HEK293T (cell line): ENCODE measurements around the gene UQCR11.

ENCODE experiments used
- CTCF ChIA-PET: fragments of 350-600 bp; formaldehyde crosslinking; extraction: SDS; loops from one replicate; lab custom pipeline; 2021; ENCODE audit warnings: antibody characterized with exemption, inconsistent platforms; lab: Yijun Ruan, JAX
- POLR2A ChIA-PET: fragments of 350-600 bp; formaldehyde crosslinking; extraction: SDS; loops from one replicate; lab custom pipeline; 2020; ENCODE audit warnings: antibody characterized with exemption, inconsistent platforms; lab: Yijun Ruan, JAX
- DNase-seq: peaks from one replicate; pipeline ENCODE4 v3.0.0; 2012; ENCODE audit warnings: mixed read lengths; ENCODE audit errors: extremely low spot score
- ARNT ChIP-seq: fragments of 450-650 bp; IDR thresholded peaks from 2 replicates; pipeline ENCODE4 v1.6.1; 2017; ENCODE audit warnings: mild to moderate bottlenecking
- BHLHE40 ChIP-seq: fragments of 450-650 bp; IDR thresholded peaks from 2 replicates; pipeline ENCODE4 v1.6.1; 2016; ENCODE audit warnings: mild to moderate bottlenecking, moderate library complexity, borderline replicate concordance
- CTBP1 ChIP-seq: fragments of 450-650 bp; IDR thresholded peaks from 2 replicates; pipeline ENCODE4 v1.6.1; 2016; ENCODE audit warnings: borderline replicate concordance
- ELF4 ChIP-seq: fragments of 450-650 bp; IDR thresholded peaks from 2 replicates; pipeline ENCODE4 v1.6.1; 2017; ENCODE audit warnings: antibody characterized with exemption
- FOXA1 ChIP-seq: fragments of 450-650 bp; IDR thresholded peaks from 2 replicates; pipeline ENCODE4 v1.6.1; 2016; ENCODE audit warnings: mild to moderate bottlenecking
- FOXK2 ChIP-seq: fragments of 450-650 bp; IDR thresholded peaks from 2 replicates; pipeline ENCODE4 v1.6.1; 2016; ENCODE audit warnings: mild to moderate bottlenecking
- FOXM1 ChIP-seq: fragments of 450-650 bp; IDR thresholded peaks from 2 replicates; pipeline ENCODE4 v1.6.1; 2017; ENCODE audit warnings: mild to moderate bottlenecking, borderline replicate concordance
- HDGF ChIP-seq: fragments of 450-650 bp; IDR thresholded peaks from 2 replicates; pipeline ENCODE4 v1.6.1; 2017; ENCODE audit warnings: antibody characterized with exemption, borderline replicate concordance
- L3MBTL2 ChIP-seq: fragments of 450-650 bp; conservative IDR thresholded peaks from 2 replicates; pipeline ENCODE4 v1.6.1; 2016; ENCODE audit warnings: mild to moderate bottlenecking
- LEF1 ChIP-seq: fragments of 450-650 bp; IDR thresholded peaks from 2 replicates; pipeline ENCODE4 v1.6.1; 2017; ENCODE audit warnings: mild to moderate bottlenecking, borderline replicate concordance
- NFRKB ChIP-seq: fragments of 450-650 bp; IDR thresholded peaks from 2 replicates; pipeline ENCODE4 v1.6.1; 2016; ENCODE audit warnings: mild to moderate bottlenecking, moderate library complexity
- PKNOX1 ChIP-seq: fragments of 450-650 bp; IDR thresholded peaks from 2 replicates; pipeline ENCODE4 v1.6.1; 2016
- SP1 ChIP-seq: fragments of 450-650 bp; IDR thresholded peaks from 2 replicates; pipeline ENCODE4 v1.6.1; 2017
- SUZ12 ChIP-seq: fragments of 450-650 bp; IDR thresholded peaks from 2 replicates; pipeline ENCODE4 v1.6.1; 2016; ENCODE audit warnings: mild to moderate bottlenecking
- TARDBP ChIP-seq: fragments of 450-650 bp; IDR thresholded peaks from 2 replicates; pipeline ENCODE4 v1.6.1; 2016
- ZNF384 ChIP-seq: fragments of 450-650 bp; IDR thresholded peaks from 2 replicates; pipeline ENCODE4 v1.6.1; 2016

Gene UQCR11

GRCh38 chr19:1568320-1569019, 36.8 kb downstream of the UQCR11 start, which contains the start of gene MEX3D:
MEX3D (minus strand) TSS chr19:1568325; CDS start chr19:1568058, 267 bp downstream.
- TF ChIP-seq SP1 (no peak), L3MBTL2 (peak; percentile 99)
- CTCF ChIA-PET, result no interaction called here
- POLR2A ChIA-PET, result interaction anchor here (1.0 kb wide), 1 partner anchor 25 kb away, joined by 4 read pairs; the partner anchor contains the start of gene MBD3
- DNase-seq, result peak; percentile 98

- TF ChIP-seq HDGF (no peak), ELF4 (no peak)
- DNase-seq, result no peak
- POLR2A ChIA-PET, result no interaction called here
- CTCF ChIA-PET, result no interaction called here
These were observed 37.4 kb downstream of the UQCR11 start for GRCh38 chr19:1567848-1568227.

- POLR2A ChIA-PET, result no interaction called here
- CTCF ChIA-PET, result no interaction called here
- no peak for DNase-seq
- TF ChIP-seq TARDBP, result no peak
- TF ChIP-seq FOXA1, result no peak
- no peak for TF ChIP-seq L3MBTL2
These were observed 38.0 kb downstream of the UQCR11 start for GRCh38 chr19:1567116-1567847.

- ChIA-PET CTCF (no interaction called here), POLR2A (no interaction called here)
- no peak for TF ChIP-seq ZNF384
- DNase-seq, result no peak
These were observed 38.7 kb downstream of the UQCR11 start for GRCh38 chr19:1566392-1567115.

GRCh38 chr19:1563251-1563650, 42.0 kb downstream of the UQCR11 start:
- TF ChIP-seq HDGF, result no peak
- TF ChIP-seq PKNOX1, result no peak
- TF ChIP-seq LEF1, result no peak
- no peak for TF ChIP-seq SP1
- no peak for TF ChIP-seq ARNT
- no peak for TF ChIP-seq FOXM1
- no peak for TF ChIP-seq FOXK2
- TF ChIP-seq CTBP1, result no peak
- no peak for TF ChIP-seq FOXA1
- TF ChIP-seq L3MBTL2, result no peak
- TF ChIP-seq NFRKB, result no peak
- no peak for TF ChIP-seq ELF4
- no peak for TF ChIP-seq ZNF384
- no peak for TF ChIP-seq TARDBP
- TF ChIP-seq BHLHE40, result no peak
- TF ChIP-seq SUZ12, result no peak
- no peak for DNase-seq
- ChIA-PET POLR2A (interaction anchor here (0.9 to 2.2 kb wide), 2 partner anchors 27 to 30 kb away, joined by 3 to 6 read pairs; partner anchors contain the start of gene MBD3), CTCF (no interaction called here)

- no peak for DNase-seq
- CTCF ChIA-PET, result no interaction called here
- no peak for TF ChIP-seq FOXA1
- TF ChIP-seq BHLHE40, result no peak
- no peak for TF ChIP-seq ARNT
- TF ChIP-seq L3MBTL2, result no peak
- TF ChIP-seq SUZ12, result no peak
- POLR2A ChIA-PET, result no interaction called here
These were observed 43.9 kb downstream of the UQCR11 start for GRCh38 chr19:1561236-1561842.

- CTCF ChIA-PET, result no interaction called here
- no peak for DNase-seq
- TF ChIP-seq ZNF384 (no peak), FOXM1 (no peak), ELF4 (no peak), SUZ12 (no peak), L3MBTL2 (no peak), BHLHE40 (no peak), HDGF (no peak)
- POLR2A ChIA-PET, result interaction anchor here (2.3 kb wide), 1 partner anchor 30 kb away, joined by 7 read pairs; no protein-coding TSS in a partner anchor
These were observed 44.9 kb downstream of the UQCR11 start for GRCh38 chr19:1560286-1560882.
